GM19043 (cell line): ENCODE measurements around the gene RUSC2.
"Not testable (repeated sequence)": the region's sequence is repeated elsewhere in the genome, so short reads cannot be mapped to it uniquely, and the experiment has no call there.

ENCODE experiments used
- ATAC-seq: cut with Tn5 transposase; IDR thresholded peaks from one replicate; pipeline ENCODE4 v1.9.1; 2021; ENCODE audit warnings: low read depth; ENCODE audit not compliant: unreplicated experiment

RUSC2 gene

GRCh38 chr9:35493119-35493518 lies 3.2 kb downstream of the RUSC2 start:
- not testable (repeated sequence) for ATAC-seq

GRCh38 chr9:35495984-35496383 lies 6.1 kb downstream of the RUSC2 start:
- no peak for ATAC-seq

GRCh38 chr9:35498245-35498644 lies 8.3 kb downstream of the RUSC2 start:
- not testable (repeated sequence) for ATAC-seq

- ATAC-seq: no peak
Observed at GRCh38 chr9:35499029-35499700, 9.3 kb downstream of the RUSC2 start.

GRCh38 chr9:35499701-35500030 lies 9.8 kb downstream of the RUSC2 start:
- ATAC-seq: no peak

- no peak for ATAC-seq
Observed at GRCh38 chr9:35500130-35500748, 10.3 kb downstream of the RUSC2 start.

- no peak for ATAC-seq
Observed at GRCh38 chr9:35501946-35502345, 12.0 kb downstream of the RUSC2 start.

GRCh38 chr9:35506359-35506758 lies 16.4 kb downstream of the RUSC2 start:
- ATAC-seq: no peak

- no peak for ATAC-seq
Observed at GRCh38 chr9:35508069-35508468, 18.2 kb downstream of the RUSC2 start.

GRCh38 chr9:35510383-35510753 lies 20.5 kb downstream of the RUSC2 start:
- ATAC-seq: no peak

- no peak for ATAC-seq
Observed at GRCh38 chr9:35510754-35511428, 21.0 kb downstream of the RUSC2 start.

GRCh38 chr9:35511453-35511852 lies 21.5 kb downstream of the RUSC2 start:
- no peak for ATAC-seq

- ATAC-seq: no peak
Observed at GRCh38 chr9:35515766-35516165, 25.9 kb downstream of the RUSC2 start.

GRCh38 chr9:35516479-35516878 lies 26.6 kb downstream of the RUSC2 start:
- no peak for ATAC-seq

GRCh38 chr9:35517131-35517530 lies 27.2 kb downstream of the RUSC2 start:
- no peak for ATAC-seq

GRCh38 chr9:35517552-35518224 lies 27.8 kb downstream of the RUSC2 start:
- ATAC-seq: no peak

GRCh38 chr9:35518225-35518821 lies 28.4 kb downstream of the RUSC2 start:
- ATAC-seq: no peak

- no peak for ATAC-seq
Observed at GRCh38 chr9:35518981-35519679, 29.2 kb downstream of the RUSC2 start.

- no peak for ATAC-seq
Observed at GRCh38 chr9:35519692-35520363, 29.9 kb downstream of the RUSC2 start.

- ATAC-seq: no peak
Observed at GRCh38 chr9:35520364-35520710, 30.4 kb downstream of the RUSC2 start.
